ENCODE results near the gene SAMD8.

The SAMD8 gene

DNA sequence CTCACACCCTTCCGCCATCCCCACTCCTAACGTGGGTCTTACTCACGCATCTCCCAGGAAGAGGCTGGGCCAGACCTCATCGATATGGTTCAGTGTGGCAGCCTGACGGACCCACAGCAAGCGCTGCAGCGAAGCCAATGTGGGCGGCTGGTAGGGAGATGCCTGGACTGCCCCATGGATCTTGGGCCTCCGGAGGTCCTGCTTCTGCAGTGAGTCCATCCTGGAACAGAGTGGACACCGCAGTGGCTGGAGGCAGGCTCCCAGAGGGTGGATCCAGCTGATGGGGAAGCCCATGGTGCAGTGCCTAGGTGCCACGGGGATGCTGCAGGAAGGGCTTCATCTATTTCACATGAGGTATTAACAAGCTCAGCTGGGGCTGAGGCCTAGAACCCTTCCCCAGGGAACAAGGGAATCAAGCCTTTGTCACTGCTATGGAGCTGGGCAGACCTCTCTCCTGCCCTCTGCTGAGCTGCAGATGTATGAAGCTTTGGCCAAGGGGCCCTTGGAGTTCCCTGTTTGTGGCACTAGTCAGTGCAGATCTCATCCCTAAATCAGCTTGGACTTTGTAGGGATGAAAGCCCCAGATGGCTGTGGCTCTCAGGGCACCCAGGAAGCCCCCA is 13.7 kb upstream of the SAMD8 start:
- no peaks in the 10 kb centered on the region for H3K9me3 ChIP-seq (replicated peaks in 1 of 2; ENCODE audit: control insufficient read depth in 2 of 2, insufficient read depth in 1 of 2, low read depth in 1 of 2, low read length in 2 of 2)
- no peak overlapping the region for H2AK5ac ChIP-seq (ENCODE audit: low read depth, low read length)
- no peak overlapping the region for H4K8ac ChIP-seq (ENCODE audit: low read depth, low read length)
- no peaks in the 10 kb centered on the region for H3K79me1 ChIP-seq (ENCODE audit: low read depth, low read length)
- no peak overlapping the region for H3K4me3 ChIP-seq (ENCODE audit: low read length in 2 of 2)
- peaks cover 9 to 11% of the 10 kb centered on the region in 2 donors for H3K4me1 ChIP-seq (ENCODE audit: control insufficient read depth in 2 of 2, insufficient read depth in 1 of 2, low read depth in 1 of 2, low read length in 2 of 2)
- H4K91ac ChIP-seq (ENCODE audit: low read depth, low read length, poor library complexity), result no peak overlapping the region
- no peak overlapping the region for H2BK15ac ChIP-seq (ENCODE audit: low read length)
- H3K27ac ChIP-seq (replicated peaks; ENCODE audit: low read length), result no peak overlapping the region
- H3K4me2 ChIP-seq (ENCODE audit: insufficient read depth, low read length, poor library complexity, severe bottlenecking), result no peak overlapping the region
- no peak overlapping the region for H2BK120ac ChIP-seq (ENCODE audit: low read depth, low read length)
- peak overlapping the region; percentile 51 for H3K18ac ChIP-seq (ENCODE audit: low read length)
- no peak overlapping the region for H3K14ac ChIP-seq (ENCODE audit: low read length)
- H2AFZ ChIP-seq (ENCODE audit: low read length), result peak overlapping the region; percentile 47
- H3K36me3 ChIP-seq (replicated peaks in 1 of 2; ENCODE audit: control insufficient read depth in 2 of 2, insufficient read depth in 2 of 2, low read length in 2 of 2), result no peaks in the 10 kb centered on the region
- DNase-seq (ENCODE audit: low spot score), result no peak
- peak overlapping the region; percentile 64 for H3K9ac ChIP-seq (ENCODE audit: low read depth, low read length, poor library complexity)
- no peak overlapping the region for H3K23ac ChIP-seq (ENCODE audit: low read depth, low read length, poor library complexity)
- H3K4ac ChIP-seq (ENCODE audit: low read length), result no peak overlapping the region
- WGBS, 2 donors (ENCODE audit: extremely low coverage in 2 of 2, insufficient read length in 2 of 2, insufficient replicate concordance in 1 of 2), result no CpG with 5 or more reads among the region's 11 CpGs
- H2BK12ac ChIP-seq (ENCODE audit: low read length), result no peak overlapping the region
- no peak overlapping the region for H2BK5ac ChIP-seq (ENCODE audit: low read length)
- no peaks in the 10 kb centered on the region for H3K27me3 ChIP-seq (ENCODE audit: control insufficient read depth in 3 of 3, insufficient read depth in 3 of 3, low read depth in 1 of 3, low read length in 3 of 3)

DNA sequence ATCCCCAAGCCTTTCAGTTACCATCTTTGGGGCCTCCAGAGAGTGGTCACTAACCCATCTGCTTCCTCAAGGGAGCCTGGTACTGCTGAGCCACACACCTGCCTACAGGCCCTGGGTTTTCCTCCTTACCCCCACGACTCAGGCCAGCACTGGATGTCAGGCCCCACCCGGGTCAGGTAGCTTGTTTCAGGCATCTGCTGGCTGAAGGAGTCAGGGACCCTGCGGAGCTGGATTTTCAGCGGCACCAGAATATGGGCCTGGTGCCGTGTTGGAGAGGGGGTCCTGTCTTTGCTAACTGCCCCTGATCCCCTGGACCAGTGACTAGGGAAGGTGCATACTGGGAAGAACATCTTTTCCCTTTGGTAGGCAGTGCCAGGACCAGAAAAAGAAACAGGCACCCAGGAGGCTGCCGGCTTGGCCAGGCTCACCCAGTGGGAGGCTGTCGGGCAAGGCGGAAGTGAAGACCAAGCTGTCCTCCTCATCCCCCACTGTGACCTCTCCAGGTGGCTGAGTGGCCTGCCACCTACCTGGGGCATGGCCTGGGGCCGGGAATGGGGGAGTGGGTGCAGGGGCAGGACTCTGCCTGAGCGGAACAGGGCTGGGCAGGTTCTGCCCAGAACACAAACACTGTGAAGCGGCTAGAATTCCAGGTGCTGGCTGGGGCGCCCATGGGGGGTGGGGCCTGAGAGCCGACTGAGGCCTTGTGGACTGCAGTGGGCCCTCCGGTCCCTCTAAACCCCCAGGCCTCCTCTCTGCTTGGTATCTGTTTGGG is 12.4 kb upstream of the SAMD8 start:
- no peak overlapping the region for H3K9ac ChIP-seq (ENCODE audit: low read depth, low read length, poor library complexity)
- H3K36me3 ChIP-seq (replicated peaks in 1 of 2; ENCODE audit: control insufficient read depth in 2 of 2, insufficient read depth in 2 of 2, low read length in 2 of 2), result no peaks in the 10 kb centered on the region
- H3K4me2 ChIP-seq (ENCODE audit: insufficient read depth, low read length, poor library complexity, severe bottlenecking), result no peak overlapping the region
- H3K18ac ChIP-seq (ENCODE audit: low read length), result peak overlapping the region; percentile 52
- H4K91ac ChIP-seq (ENCODE audit: low read depth, low read length, poor library complexity), result no peak overlapping the region
- H3K4ac ChIP-seq (ENCODE audit: low read length), result peak overlapping the region; percentile 40
- H2BK120ac ChIP-seq (ENCODE audit: low read depth, low read length), result no peak overlapping the region
- no peaks in the 10 kb centered on the region for H3K27me3 ChIP-seq (ENCODE audit: control insufficient read depth in 3 of 3, insufficient read depth in 3 of 3, low read depth in 1 of 3, low read length in 3 of 3)
- no peaks in the 10 kb centered on the region for H3K79me1 ChIP-seq (ENCODE audit: low read depth, low read length)
- peak overlapping the region; percentile 22 for H2BK5ac ChIP-seq (ENCODE audit: low read length)
- no peak overlapping the region for H3K4me3 ChIP-seq (ENCODE audit: low read length in 2 of 2)
- H3K27ac ChIP-seq (replicated peaks; ENCODE audit: low read length), result no peak overlapping the region
- H4K8ac ChIP-seq (ENCODE audit: low read depth, low read length), result no peak overlapping the region
- peak overlapping the region; percentile 93 for H2AFZ ChIP-seq (ENCODE audit: low read length)
- H3K4me1 ChIP-seq (ENCODE audit: control insufficient read depth in 2 of 2, insufficient read depth in 1 of 2, low read depth in 1 of 2, low read length in 2 of 2), result peaks cover 9 to 11% of the 10 kb centered on the region in 2 donors
- no peak for DNase-seq (ENCODE audit: low spot score)
- no peak overlapping the region for H3K14ac ChIP-seq (ENCODE audit: low read length)
- peak overlapping the region; percentile 85 for H2BK12ac ChIP-seq (ENCODE audit: low read length)
- H2BK15ac ChIP-seq (ENCODE audit: low read length), result peak overlapping the region; percentile 80
- no peaks in the 10 kb centered on the region for H3K9me3 ChIP-seq (replicated peaks in 1 of 2; ENCODE audit: control insufficient read depth in 2 of 2, insufficient read depth in 1 of 2, low read depth in 1 of 2, low read length in 2 of 2)
- WGBS, 2 donors (ENCODE audit: extremely low coverage in 2 of 2, insufficient read length in 2 of 2, insufficient replicate concordance in 1 of 2), result no CpG with 5 or more reads among the region's 14 CpGs
- peak overlapping the region; percentile 68 for H2AK5ac ChIP-seq (ENCODE audit: low read depth, low read length)
- peak overlapping the region; percentile 68 for H3K23ac ChIP-seq (ENCODE audit: low read depth, low read length, poor library complexity)

DNA sequence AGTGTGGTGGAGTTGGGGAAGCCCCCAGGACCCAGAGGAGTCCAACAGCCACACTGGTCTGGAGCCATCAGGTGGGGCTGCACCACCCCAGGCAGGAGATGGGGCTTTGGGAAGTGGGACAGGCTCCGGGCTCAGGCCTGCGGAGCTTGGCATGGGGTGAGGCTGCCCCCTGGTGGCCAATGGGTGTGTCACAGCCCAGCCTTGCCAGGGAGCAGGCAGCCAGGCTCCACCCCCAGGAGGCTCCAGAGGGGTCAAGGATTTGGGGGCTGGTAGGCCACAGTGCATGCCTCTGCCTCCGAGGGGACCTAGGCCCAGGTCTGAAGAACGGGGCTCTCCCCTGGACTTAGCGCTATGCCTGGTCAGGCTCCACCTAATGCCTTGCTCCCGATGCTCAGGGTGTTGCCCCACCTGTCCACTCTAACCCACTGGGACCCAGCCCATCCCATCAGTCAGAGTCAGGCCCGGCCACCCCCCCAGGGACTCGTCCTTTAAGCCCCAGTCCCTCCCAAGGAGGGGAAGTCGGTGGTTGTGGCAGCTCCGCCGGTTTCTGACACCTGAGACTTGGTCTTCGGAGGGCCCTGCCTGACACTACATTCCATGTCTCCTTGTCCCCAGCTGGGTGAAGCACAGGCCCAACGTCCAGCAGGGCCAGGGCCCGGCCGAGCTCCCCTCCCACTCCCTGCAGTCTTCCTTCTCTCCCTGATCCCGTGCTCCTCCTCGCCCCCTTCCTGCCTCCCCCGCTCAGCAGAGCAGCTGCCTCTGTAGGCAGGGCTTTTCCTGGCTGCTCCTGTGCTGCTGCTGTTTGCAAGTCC is 11.3 kb upstream of the SAMD8 start:
- peak overlapping the region; percentile 50 for H2BK12ac ChIP-seq (ENCODE audit: low read length)
- H3K27me3 ChIP-seq (ENCODE audit: control insufficient read depth in 3 of 3, insufficient read depth in 3 of 3, low read depth in 1 of 3, low read length in 3 of 3), result no peaks in the 10 kb centered on the region
- H3K9ac ChIP-seq (ENCODE audit: low read depth, low read length, poor library complexity), result peak overlapping the region; percentile 47
- DNase-seq (ENCODE audit: low spot score), result peak; percentile 82
- H2BK120ac ChIP-seq (ENCODE audit: low read depth, low read length), result no peak overlapping the region
- peaks cover 9 to 11% of the 10 kb centered on the region in 2 donors for H3K4me1 ChIP-seq (ENCODE audit: control insufficient read depth in 2 of 2, insufficient read depth in 1 of 2, low read depth in 1 of 2, low read length in 2 of 2)
- peak overlapping the region; percentile 46 for H3K27ac ChIP-seq (replicated peaks; ENCODE audit: low read length)
- H2AFZ ChIP-seq (ENCODE audit: low read length), result peak overlapping the region; percentile 93
- H2BK5ac ChIP-seq (ENCODE audit: low read length), result peak overlapping the region; percentile 0
- peak overlapping the region; percentile 3 for H4K91ac ChIP-seq (ENCODE audit: low read depth, low read length, poor library complexity)
- H3K9me3 ChIP-seq (replicated peaks in 1 of 2; ENCODE audit: control insufficient read depth in 2 of 2, insufficient read depth in 1 of 2, low read depth in 1 of 2, low read length in 2 of 2), result no peaks in the 10 kb centered on the region
- peak overlapping the region; percentile 18 for H3K23ac ChIP-seq (ENCODE audit: low read depth, low read length, poor library complexity)
- peak overlapping the region; percentile 34 for H2BK15ac ChIP-seq (ENCODE audit: low read length)
- H3K4ac ChIP-seq (ENCODE audit: low read length), result no peak overlapping the region
- peak overlapping the region; percentile 12 for H2AK5ac ChIP-seq (ENCODE audit: low read depth, low read length)
- H3K14ac ChIP-seq (ENCODE audit: low read length), result no peak overlapping the region
- H3K18ac ChIP-seq (ENCODE audit: low read length), result peak overlapping the region; percentile 90
- H3K79me1 ChIP-seq (ENCODE audit: low read depth, low read length), result no peaks in the 10 kb centered on the region
- H4K8ac ChIP-seq (ENCODE audit: low read depth, low read length), result peak overlapping the region; percentile 52
- H3K4me3 ChIP-seq (ENCODE audit: low read length in 2 of 2), result peak overlapping the region in 1 of 2 donors; percentile 43
- H3K4me2 ChIP-seq (ENCODE audit: insufficient read depth, low read length, poor library complexity, severe bottlenecking), result no peak overlapping the region
- H3K36me3 ChIP-seq (replicated peaks in 1 of 2; ENCODE audit: control insufficient read depth in 2 of 2, insufficient read depth in 2 of 2, low read length in 2 of 2), result no peaks in the 10 kb centered on the region
- WGBS, 2 donors (ENCODE audit: extremely low coverage in 2 of 2, insufficient read length in 2 of 2, insufficient replicate concordance in 1 of 2), result no CpG with 5 or more reads among the region's 18 CpGs
